WTC11 (cell line): ENCODE results near the gene NOX5.

ENCODE experiments used
- ATF1 ChIP-seq: sonication (generic); formaldehyde crosslinking; IDR thresholded peaks from 2 replicates; pipeline ENCODE4 v1.8.1; 2023; ENCODE audit warnings: mild to moderate bottlenecking, moderate library complexity, missing genetic modification reagents
- CREM ChIP-seq: sonication (generic); formaldehyde crosslinking; IDR thresholded peaks from 2 replicates; pipeline ENCODE4 v1.8.1; 2022; ENCODE audit warnings: mild to moderate bottlenecking, missing genetic modification reagents, moderate library complexity
- EMX1 ChIP-seq: fragments of 250-450 bp; sonication (Bioruptor Pico); IDR thresholded peaks from 2 replicates; pipeline ENCODE4 v1.8.0; 2021; ENCODE audit warnings: mild to moderate bottlenecking
- IRF1 ChIP-seq: sonication (generic); formaldehyde crosslinking; IDR thresholded peaks from 2 replicates; pipeline ENCODE4 v1.8.0; 2023; ENCODE audit warnings: missing genetic modification reagents
- NR1H2 ChIP-seq: sonication (generic); formaldehyde crosslinking; IDR thresholded peaks from 2 replicates; pipeline ENCODE4 v1.9.0; 2021; ENCODE audit warnings: mild to moderate bottlenecking, moderate library complexity, missing genetic modification reagents
- NR3C1 ChIP-seq: sonication (generic); formaldehyde crosslinking; conservative IDR thresholded peaks from 2 replicates; pipeline ENCODE4 v1.8.1; 2023; ENCODE audit warnings: low read depth, mild to moderate bottlenecking, missing genetic modification reagents
- RELA ChIP-seq: sonication (generic); formaldehyde crosslinking; IDR thresholded peaks from 2 replicates; pipeline ENCODE4 v1.8.1; 2022; ENCODE audit warnings: missing genetic modification reagents, mild to moderate bottlenecking, borderline replicate concordance
- TEAD4 ChIP-seq: sonication (generic); formaldehyde crosslinking; IDR thresholded peaks from 2 replicates; pipeline ENCODE4 v1.8.0; 2022; ENCODE audit warnings: mild to moderate bottlenecking, missing genetic modification reagents
- TF ChIP-seq, protein P1 (sequence below): fragments of 200-600 bp; IDR thresholded peaks from 2 replicates; pipeline ENCODE4 v1.8.0; 2022; ENCODE audit warnings: antibody characterized with exemption
- TF ChIP-seq, protein P2 (sequence below): sonication (generic); formaldehyde crosslinking; IDR thresholded peaks from 2 replicates; pipeline ENCODE4 v1.8.0; 2022; ENCODE audit warnings: mild to moderate bottlenecking, missing genetic modification reagents

DNA sequence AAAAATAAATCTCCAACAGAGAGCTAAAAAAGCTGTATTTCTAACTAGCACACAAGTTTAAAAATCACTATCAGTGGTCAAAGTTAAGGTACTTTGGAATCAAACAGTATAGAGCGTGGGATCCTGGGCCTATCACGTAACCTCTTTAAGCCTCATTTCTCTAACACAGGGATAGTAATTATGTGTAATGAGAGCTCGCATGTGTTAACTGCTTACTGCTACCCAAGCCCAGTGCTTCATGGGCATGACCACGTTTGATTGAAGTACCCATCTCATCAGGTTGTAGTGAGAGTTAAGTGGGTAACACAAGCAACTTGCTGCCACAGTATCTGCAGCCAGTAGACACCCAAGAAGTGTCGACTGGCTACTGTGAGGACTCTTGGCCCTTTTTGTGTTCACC, 28.2 kb upstream of the NOX5 start:
- TF ChIP-seq CREM: no peak
- TF ChIP-seq, protein P1, sequence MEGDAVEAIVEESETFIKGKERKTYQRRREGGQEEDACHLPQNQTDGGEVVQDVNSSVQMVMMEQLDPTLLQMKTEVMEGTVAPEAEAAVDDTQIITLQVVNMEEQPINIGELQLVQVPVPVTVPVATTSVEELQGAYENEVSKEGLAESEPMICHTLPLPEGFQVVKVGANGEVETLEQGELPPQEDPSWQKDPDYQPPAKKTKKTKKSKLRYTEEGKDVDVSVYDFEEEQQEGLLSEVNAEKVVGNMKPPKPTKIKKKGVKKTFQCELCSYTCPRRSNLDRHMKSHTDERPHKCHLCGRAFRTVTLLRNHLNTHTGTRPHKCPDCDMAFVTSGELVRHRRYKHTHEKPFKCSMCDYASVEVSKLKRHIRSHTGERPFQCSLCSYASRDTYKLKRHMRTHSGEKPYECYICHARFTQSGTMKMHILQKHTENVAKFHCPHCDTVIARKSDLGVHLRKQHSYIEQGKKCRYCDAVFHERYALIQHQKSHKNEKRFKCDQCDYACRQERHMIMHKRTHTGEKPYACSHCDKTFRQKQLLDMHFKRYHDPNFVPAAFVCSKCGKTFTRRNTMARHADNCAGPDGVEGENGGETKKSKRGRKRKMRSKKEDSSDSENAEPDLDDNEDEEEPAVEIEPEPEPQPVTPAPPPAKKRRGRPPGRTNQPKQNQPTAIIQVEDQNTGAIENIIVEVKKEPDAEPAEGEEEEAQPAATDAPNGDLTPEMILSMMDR: no peak
- no peak for TF ChIP-seq ATF1
- TF ChIP-seq TEAD4: no peak
- no peak for TF ChIP-seq NR1H2
- TF ChIP-seq, protein P2, sequence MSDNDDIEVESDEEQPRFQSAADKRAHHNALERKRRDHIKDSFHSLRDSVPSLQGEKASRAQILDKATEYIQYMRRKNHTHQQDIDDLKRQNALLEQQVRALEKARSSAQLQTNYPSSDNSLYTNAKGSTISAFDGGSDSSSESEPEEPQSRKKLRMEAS (CRISPR knock-in tag): no peak
- no peak for TF ChIP-seq RELA (CRISPR knock-in tag)
- no peak for TF ChIP-seq NR3C1 (CRISPR knock-in tag)
- no peak for TF ChIP-seq IRF1 (CRISPR knock-in tag)
- TF ChIP-seq EMX1 (CRISPR knock-in tag): no peak
